NB4 (cell line): ENCODE measurements around the gene PTPRZ1.

Experiments used
- DNase-seq: peaks from one replicate; pipeline ENCODE4 v3.0.0; 2010; ENCODE audit warnings: low read depth
- H3K4me3 ChIP-seq: one replicate; pipeline ENCODE4 v1.5.1; 2011; ENCODE audit warnings: mild to moderate bottlenecking, low read depth, low read length, moderate library complexity
- MAX ChIP-seq: IDR thresholded peaks from 2 replicates; pipeline ENCODE4 v1.6.1; 2011; ENCODE audit warnings: low read depth, low read length
- MYC ChIP-seq: IDR thresholded peaks from 2 replicates; pipeline ENCODE4 v1.6.1; 2011; ENCODE audit warnings: low read depth, low read length
- POLR2A ChIP-seq: IDR thresholded peaks from 2 replicates; pipeline ENCODE4 v1.6.1; 2011; ENCODE audit warnings: mild to moderate bottlenecking; ENCODE audit not compliant: insufficient read length; ENCODE audit errors: extremely low read depth
- TF ChIP-seq, protein P1 (sequence below): IDR thresholded peaks from one replicate; pipeline ENCODE4 v1.5.1; 2012; ENCODE audit warnings: low read depth, low read length

Gene PTPRZ1

DNA sequence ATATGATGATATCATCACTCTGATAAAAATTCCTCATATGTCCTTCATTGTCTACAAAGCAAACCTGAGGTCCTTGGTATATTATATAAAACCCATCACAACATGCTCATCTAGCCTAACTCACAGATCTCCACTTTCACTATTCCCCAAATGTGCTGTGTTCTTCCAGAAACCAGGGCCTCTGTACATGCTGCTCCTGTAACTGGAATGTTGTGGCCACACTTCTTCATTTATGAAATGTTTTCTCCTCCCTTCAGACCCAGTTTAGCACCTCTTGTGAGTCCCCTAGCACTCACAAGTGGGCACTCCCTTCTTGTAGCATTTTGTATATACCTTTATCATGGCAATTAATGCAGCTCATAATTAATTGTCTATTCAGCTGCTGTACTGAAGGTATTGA lies 209.2 kb downstream of the PTPRZ1 start:
- TF ChIP-seq POLR2A (no peak), MYC (no peak), MAX (no peak)
- TF ChIP-seq, protein P1, sequence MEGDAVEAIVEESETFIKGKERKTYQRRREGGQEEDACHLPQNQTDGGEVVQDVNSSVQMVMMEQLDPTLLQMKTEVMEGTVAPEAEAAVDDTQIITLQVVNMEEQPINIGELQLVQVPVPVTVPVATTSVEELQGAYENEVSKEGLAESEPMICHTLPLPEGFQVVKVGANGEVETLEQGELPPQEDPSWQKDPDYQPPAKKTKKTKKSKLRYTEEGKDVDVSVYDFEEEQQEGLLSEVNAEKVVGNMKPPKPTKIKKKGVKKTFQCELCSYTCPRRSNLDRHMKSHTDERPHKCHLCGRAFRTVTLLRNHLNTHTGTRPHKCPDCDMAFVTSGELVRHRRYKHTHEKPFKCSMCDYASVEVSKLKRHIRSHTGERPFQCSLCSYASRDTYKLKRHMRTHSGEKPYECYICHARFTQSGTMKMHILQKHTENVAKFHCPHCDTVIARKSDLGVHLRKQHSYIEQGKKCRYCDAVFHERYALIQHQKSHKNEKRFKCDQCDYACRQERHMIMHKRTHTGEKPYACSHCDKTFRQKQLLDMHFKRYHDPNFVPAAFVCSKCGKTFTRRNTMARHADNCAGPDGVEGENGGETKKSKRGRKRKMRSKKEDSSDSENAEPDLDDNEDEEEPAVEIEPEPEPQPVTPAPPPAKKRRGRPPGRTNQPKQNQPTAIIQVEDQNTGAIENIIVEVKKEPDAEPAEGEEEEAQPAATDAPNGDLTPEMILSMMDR, result no peak
- H3K4me3 ChIP-seq, result no peak overlapping the region
- DNase-seq, result no peak

DNA sequence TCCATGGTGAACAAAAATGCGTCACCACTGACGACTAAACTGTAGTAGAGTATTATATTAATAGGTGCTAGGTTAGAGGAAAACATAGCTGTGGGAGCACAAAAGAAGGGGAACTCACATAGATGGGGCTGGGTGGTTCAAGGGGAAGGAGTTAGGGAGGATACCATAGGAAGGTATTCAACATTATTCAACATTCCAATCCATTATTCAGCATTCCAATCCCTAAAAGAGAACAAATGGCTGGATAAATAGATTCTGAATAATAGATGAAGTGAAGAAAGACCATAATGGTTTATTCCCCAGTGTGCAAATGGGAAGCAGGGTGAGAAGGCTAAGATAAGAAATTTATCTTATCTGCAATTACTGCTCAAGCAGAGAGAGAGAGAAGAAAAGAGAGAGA lies 209.7 kb downstream of the PTPRZ1 start:
- DNase-seq, result no peak
- no peak overlapping the region for H3K4me3 ChIP-seq
- TF ChIP-seq MAX (no peak), MYC (no peak), POLR2A (no peak)
- TF ChIP-seq, protein P1, result no peak

- peak; percentile 79 for DNase-seq
- no peak for TF ChIP-seq MAX
- TF ChIP-seq, protein P1, result peak; percentile 95
- no peak for TF ChIP-seq POLR2A
- H3K4me3 ChIP-seq, result no peak overlapping the region
Measured at GRCh38 chr7:122092964-122093797, 220.2 kb downstream of the PTPRZ1 start.

DNA sequence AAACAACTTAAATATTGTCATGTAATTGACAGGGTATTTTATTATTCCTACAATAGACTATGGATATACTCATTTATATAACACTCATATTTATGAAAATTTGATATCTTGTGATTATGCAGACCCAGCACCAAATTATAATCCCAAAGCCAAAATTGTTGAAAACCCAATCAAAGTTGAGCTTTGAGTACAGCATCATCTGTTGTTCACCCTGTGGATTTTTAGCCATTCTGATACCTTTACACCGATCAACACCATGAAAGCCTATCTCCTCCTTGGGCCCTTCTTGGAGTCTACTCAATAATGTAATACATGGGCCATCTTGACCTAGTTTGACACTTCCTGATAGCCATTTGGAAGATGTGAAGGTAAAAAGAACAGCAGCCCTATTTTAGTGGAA lies 221.6 kb downstream of the PTPRZ1 start:
- no peak for DNase-seq
- TF ChIP-seq POLR2A (no peak), MYC (no peak), MAX (no peak)
- TF ChIP-seq, protein P1, result no peak
- H3K4me3 ChIP-seq, result no peak overlapping the region

DNA sequence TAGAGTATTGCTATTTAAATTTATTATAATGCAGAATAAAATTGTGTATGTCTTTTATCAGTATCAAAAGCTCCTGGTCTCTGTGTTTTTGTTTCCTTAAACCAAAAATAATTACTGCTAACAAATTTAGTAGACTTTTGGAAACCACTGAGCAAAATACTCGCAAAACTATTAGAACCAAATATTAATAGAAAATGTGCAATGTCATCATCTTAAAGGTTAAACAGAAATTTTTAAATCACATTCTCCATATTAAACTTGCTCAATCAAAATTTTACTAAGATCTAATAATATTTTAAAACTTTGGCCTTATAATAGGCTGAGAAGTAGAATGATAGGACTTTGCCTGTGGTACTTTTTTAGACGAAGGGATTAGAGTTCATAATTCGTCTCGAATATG lies 222.7 kb downstream of the PTPRZ1 start:
- DNase-seq, result no peak
- TF ChIP-seq MYC, result no peak
- no peak for TF ChIP-seq MAX
- TF ChIP-seq, protein P1, result no peak
- TF ChIP-seq POLR2A, result no peak

More for the DNA sequence above, 222.7 kb downstream of the PTPRZ1 start:
- no peak overlapping the region for H3K4me3 ChIP-seq
